Panc1 (cell line): ENCODE data around the gene ABTB2. TPM values are rescaled to one million over a fixed set of nuclear protein-coding genes. Genes with fewer than 3 reads are reported as not detected.

Source experiments
- ATAC-seq: fragments of 200-7000 bp; cut with Tn5 transposase; 2 replicates; pipeline ENCODE4 v1.9.1; 2020; ENCODE audit warnings: mild to moderate bottlenecking, moderate library complexity
- BruUV-seq: library from RNA; stranded (reverse); fragments of 400-500 nt; replicated peaks from 2 replicates; lab custom pipeline; 2021; lab: Mats Ljungman, UMichigan
- CTCF ChIA-PET: fragments of 300-600 bp; sonication (Branson Sonifier 250); formaldehyde crosslinking; loops from one replicate; lab custom pipeline; 2022; ENCODE audit warnings: antibody characterized with exemption; lab: Charles Lee
- POLR2A ChIA-PET: fragments of 300-600 bp; sonication (Branson Sonifier 250); formaldehyde crosslinking; loops from one replicate; lab custom pipeline; 2022; ENCODE audit warnings: antibody characterized with exemption; lab: Charles Lee
- DNase-seq: peaks from one replicate; pipeline ENCODE4 v3.0.0-alpha.2; 2010; ENCODE audit warnings: low read depth, low spot score
- H3K27ac ChIP-seq: 2 replicates; pipeline ENCODE4 v1.5.1; 2011; ENCODE audit warnings: mild to moderate bottlenecking, low read length, inconsistent platforms
- H3K27me3 ChIP-seq: fragments of 200-500 bp; sonication (Bioruptor generic); 2 replicates; pipeline ENCODE4 v1.6.0; 2014; ENCODE audit warnings: low read length, inconsistent platforms; ENCODE audit not compliant: control insufficient read depth, insufficient read depth
- H3K36me3 ChIP-seq: fragments of 200-500 bp; sonication (Bioruptor generic); 2 replicates; pipeline ENCODE4 v1.5.1; 2014; ENCODE audit warnings: inconsistent platforms, mild to moderate bottlenecking, low read length, moderate library complexity; ENCODE audit not compliant: control insufficient read depth, insufficient read depth
- H3K4me1 ChIP-seq: 2 replicates; pipeline ENCODE4 v1.5.1; 2011; ENCODE audit warnings: inconsistent platforms, mild to moderate bottlenecking, low read length, moderate library complexity; ENCODE audit not compliant: control insufficient read depth, insufficient read depth
- H3K4me3 ChIP-seq, 2 experiments: 2 replicates each; pipeline ENCODE4 v1.5.1; 2011 to 2012; ENCODE audit warnings: low read depth in 2 of 2, low read length in 2 of 2, mild to moderate bottlenecking in 2 of 2, inconsistent platforms in 1 of 2, moderate library complexity in 1 of 2
- H3K9me3 ChIP-seq: fragments of 200-500 bp; sonication (Bioruptor generic); 2 replicates; pipeline ENCODE4 v1.5.1; 2014; ENCODE audit warnings: low read depth, mild to moderate bottlenecking, inconsistent platforms, low read length, moderate library complexity; ENCODE audit not compliant: control insufficient read depth, insufficient read depth
- CTCF ChIP-seq: fragments of 450-650 bp; IDR thresholded peaks from 2 replicates; pipeline ENCODE4 v1.5.1; 2017; ENCODE audit warnings: mild to moderate bottlenecking
- POLR2AphosphoS5 ChIP-seq: IDR thresholded peaks from 2 replicates; pipeline ENCODE4 v1.6.1; 2012; ENCODE audit warnings: mild to moderate bottlenecking, low read depth, low read length, moderate library complexity
- REST ChIP-seq, 2 experiments: IDR thresholded peaks; 2 replicates each; pipeline ENCODE4 v1.6.1; 2011 to 2012; ENCODE audit warnings: low read depth in 2 of 2, control low read depth in 1 of 2, low read length in 1 of 2, mild to moderate bottlenecking in 1 of 2, moderate library complexity in 1 of 2; ENCODE audit not compliant: insufficient read depth in 1 of 2
- SIN3A ChIP-seq: IDR thresholded peaks from 2 replicates; pipeline ENCODE4 v1.6.1; 2012; ENCODE audit warnings: low read depth, mild to moderate bottlenecking, low read length, moderate library complexity, borderline replicate concordance; ENCODE audit not compliant: insufficient read depth
- TCF7L2 ChIP-seq: IDR thresholded peaks from 2 replicates; pipeline ENCODE4 v1.6.1; 2011; ENCODE audit warnings: mild to moderate bottlenecking, low read depth, low read length, inconsistent platforms
- in situ Hi-C: cut with HindIII; loops from 2 replicates; pipeline ENCODE4 v1.10.0; 2016; ENCODE audit warnings: low sequenced_read_pairs, low pct_unique_long_range_greater_than_20kb
- intact Hi-C: fragments of 100-400 bp; cut with micrococcal nuclease; formaldehyde crosslinking; loops from one replicate; pipeline ENCODE4 v1.10.0; 2022; ENCODE audit not compliant: unreplicated experiment
- total RNA-seq: library from RNA; stranded (reverse); gene quantifications from one replicate; pipeline ENCODE4 v1.2.1, GENCODE V29; 2021; ENCODE audit not compliant: unreplicated experiment

The ABTB2 gene
- total RNA-seq, 1 experiment from 2014 or later = 22.7 TPM

- Histone ChIP-seq H3K9me3 (no peaks in the 10 kb centered on the region), H3K27ac (no peak overlapping the region), H3K4me3 (no peak overlapping the region), H3K27me3 (no peaks in the 10 kb centered on the region), H3K4me1 (no peaks in the 10 kb centered on the region; the same call in 1 of the 2 replicates), H3K36me3 (no peaks in the 10 kb centered on the region)
- no TSS peak for BruUV-seq
- TF ChIP-seq TCF7L2 (no peak), SIN3A (no peak), CTCF (no peak), REST (IDR thresholded peaks at IDR 0.05; ENCODE audit: insufficient read depth in 1 of 2, low read depth in 2 of 2, low read length in 1 of 2) (no peak), POLR2AphosphoS5 (no peak)
- in situ Hi-C loops = no loop called here
- ChIA-PET POLR2A (interaction anchor here (0.6 kb wide), 1 partner anchor 173 kb away, joined by 3 read pairs; the partner anchor contains the start of gene ABTB2), CTCF (interaction anchor here (0.6 kb wide), 1 partner anchor 26 kb away, joined by 3 read pairs; no protein-coding TSS in a partner anchor)
- ATAC-seq (no peak), DNase-seq (no peak)
- intact Hi-C loops = no loop called here
These were observed 173.2 kb downstream of the ABTB2 start for GRCh38 chr11:34184505-34185015.

- H3K9me3 ChIP-seq = no peaks in the 10 kb centered on the region
- no TSS peak for BruUV-seq
- no peaks in the 10 kb centered on the region; the same call in 1 of the 2 replicates for H3K4me1 ChIP-seq
- no peaks in the 10 kb centered on the region for H3K36me3 ChIP-seq
- no peaks in the 10 kb centered on the region for H3K27me3 ChIP-seq
- no peak overlapping the region for H3K27ac ChIP-seq
- DNase-seq (no peak), ATAC-seq (no peak)
- ChIA-PET POLR2A (interaction anchor here (0.6 kb wide), 1 partner anchor 174 kb away, joined by 3 read pairs; the partner anchor contains the start of gene ABTB2), CTCF (no interaction called here)
- intact Hi-C loops (no loop called here), in situ Hi-C loops (no loop called here)
- TF ChIP-seq SIN3A (no peak), REST (IDR thresholded peaks at IDR 0.05; ENCODE audit: insufficient read depth in 1 of 2, low read depth in 2 of 2, low read length in 1 of 2) (no peak), TCF7L2 (no peak), POLR2AphosphoS5 (no peak), CTCF (no peak)
- no peak overlapping the region for H3K4me3 ChIP-seq
These were observed 173.9 kb downstream of the ABTB2 start for GRCh38 chr11:34183848-34184391.
